ENCODE data around the gene FAM216A. TPM values are rescaled to one million over a fixed set of nuclear protein-coding genes. Genes with fewer than 3 reads are reported as not detected.

The FAM216A gene
- 69.0 and 70.7 TPM in 2 replicates for polyA plus RNA-seq

DNA sequence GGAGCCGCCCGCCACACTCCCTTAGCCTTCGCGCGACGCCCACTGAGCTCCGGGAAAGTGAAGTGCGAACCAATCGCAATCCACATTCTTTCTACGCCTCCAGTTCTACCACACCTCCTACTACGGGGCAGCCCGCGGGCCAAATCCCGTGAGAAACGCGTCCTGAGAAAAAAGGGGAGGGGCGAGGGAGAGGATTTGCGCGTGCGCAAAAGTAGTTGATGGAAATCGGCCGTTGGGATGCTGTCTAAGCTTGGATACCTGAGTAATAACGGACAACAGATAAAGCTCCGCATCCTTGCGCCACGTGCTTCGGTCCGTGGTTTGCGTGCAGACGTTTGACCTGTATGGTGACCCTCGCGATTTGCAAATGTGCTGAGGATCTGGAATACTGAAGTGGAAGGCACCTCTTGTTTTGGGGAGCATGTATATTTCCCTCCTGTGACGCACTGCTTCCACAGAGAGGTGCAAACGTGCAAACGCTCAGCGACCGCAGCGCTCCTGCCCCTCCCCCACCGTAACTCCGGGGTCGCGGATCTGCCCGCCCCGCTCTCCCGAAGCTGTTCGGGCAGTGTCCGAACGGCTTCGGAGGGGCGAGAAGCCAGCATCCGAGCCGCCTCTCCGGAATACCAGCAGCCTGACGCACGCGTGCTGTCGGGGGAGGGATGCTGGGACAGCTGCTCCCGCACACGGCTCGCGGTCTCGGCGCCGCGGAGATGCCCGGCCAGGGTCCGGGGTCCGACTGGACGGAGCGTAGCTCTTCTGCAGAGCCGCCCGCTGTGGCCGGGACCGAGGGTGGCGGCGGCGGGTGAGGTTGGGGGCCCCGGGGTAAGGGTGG lies at the start of gene FAM216A, which contains the start of gene GPN3:
FAM216A (plus strand) TSS at position 632 of the 835 bp plus-strand sequence; CDS start at position 663, 31 bp downstream.
GPN3 (minus strand) TSS at position 44 of the 835 bp plus-strand sequence. CDS start 54 bp downstream, outside the sequence.

DNA sequence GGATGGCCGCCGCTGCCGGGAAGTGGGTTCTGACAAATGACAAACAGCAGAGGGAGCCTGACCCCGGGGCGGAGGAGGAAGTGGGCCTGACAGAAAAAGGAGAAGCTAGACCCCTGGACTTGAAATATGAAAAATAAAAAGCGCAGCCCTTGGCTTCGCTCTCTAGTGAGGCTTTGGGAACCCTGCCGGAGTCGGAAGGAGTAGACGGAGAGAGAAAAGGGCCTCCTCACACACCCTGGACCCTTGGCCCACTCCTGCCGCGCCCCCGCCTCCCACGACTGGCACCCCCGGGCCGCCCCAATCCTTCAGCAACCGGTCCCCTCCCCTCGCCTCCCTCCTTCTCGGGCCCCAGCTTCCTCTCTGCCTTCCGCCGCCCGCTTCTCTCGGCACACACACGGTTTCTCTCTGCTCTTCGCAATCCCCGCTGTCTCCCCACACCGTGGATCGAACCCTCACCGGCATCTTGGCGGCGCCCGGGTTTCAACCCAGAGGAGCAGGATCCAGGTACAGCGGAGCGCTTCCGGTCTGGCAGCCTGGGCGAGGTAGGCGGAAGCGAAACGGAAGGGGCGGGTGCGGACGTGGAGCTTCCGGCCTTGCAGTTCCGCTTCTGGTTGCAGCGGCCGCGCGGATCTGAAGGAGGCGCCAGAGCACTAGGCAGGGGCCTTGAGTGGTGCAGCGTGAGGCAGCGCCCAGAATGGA lies 18.7 kb upstream of the FAM216A start, which contains the start of gene ARPC3:
ARPC3 (minus strand) TSS at position 539 of the 699 bp plus-strand sequence; CDS start at position 462, 77 bp downstream.

DNA sequence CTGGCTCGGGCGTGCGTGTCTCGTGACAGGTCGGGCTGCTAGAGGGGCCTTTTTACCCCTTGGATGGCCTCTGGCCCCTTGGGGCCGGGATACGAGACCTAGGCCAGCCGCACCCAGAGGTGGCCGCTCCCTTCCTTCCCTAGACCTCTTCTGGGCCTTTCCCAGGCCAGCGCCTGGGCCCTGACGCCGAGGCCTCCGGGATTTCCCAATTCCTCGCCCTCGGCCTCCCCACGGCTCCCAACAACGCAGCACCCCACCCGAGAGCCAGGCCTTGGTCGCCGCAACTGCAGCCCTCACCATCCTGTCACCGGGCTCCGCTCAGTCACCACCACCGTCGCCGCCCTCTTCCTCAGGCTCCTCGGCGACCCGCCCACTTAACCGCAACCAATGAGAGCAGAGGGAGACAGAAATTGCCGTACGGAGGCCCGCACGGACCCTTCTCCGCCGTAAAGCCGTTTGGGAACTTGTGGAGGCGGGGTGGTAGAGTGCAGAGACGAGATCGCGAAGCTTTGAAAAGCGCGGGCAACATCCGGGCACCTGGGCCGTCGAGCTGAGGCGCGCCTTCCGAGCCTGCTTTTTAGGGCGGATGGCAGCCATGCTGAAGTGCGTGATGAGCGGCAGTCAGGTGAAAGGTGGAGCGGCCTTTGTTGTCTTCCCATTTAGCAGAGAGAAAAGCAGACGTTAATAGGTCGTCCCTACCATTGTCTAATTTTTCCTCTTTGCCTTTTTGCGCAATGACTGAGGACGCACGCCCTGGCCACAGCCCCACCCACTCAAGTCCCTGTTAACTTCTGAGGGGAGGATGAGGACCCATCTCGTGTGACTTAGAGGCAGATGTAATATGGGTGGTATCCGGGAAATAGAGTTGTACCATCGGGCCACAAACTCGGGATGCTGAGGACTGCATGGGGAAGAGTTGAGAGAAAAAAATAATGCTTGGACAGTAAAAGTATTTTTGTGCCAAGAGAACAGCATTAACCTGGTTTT lies 33.4 kb downstream of the FAM216A start, which contains the start of the genes RAD9B and VPS29:
RAD9B (plus strand) TSS at position 580 of the 987 bp plus-strand sequence; CDS start at position 587, 7 bp downstream.
VPS29 (minus strand) TSS at position 360 of the 987 bp plus-strand sequence; CDS start at position 300, 60 bp downstream.

Other genes starting within 250 kb of the FAM216A start
- gene ATP2A2, start 187.6 kb upstream of the FAM216A start, polyA plus RNA-seq, result 626 and 758 TPM in 2 replicates
- gene ANAPC7, start 65.1 kb upstream of the FAM216A start, polyA plus RNA-seq, result 48.7 and 54.4 TPM in 2 replicates
- gene ARPC3, start 18.5 kb upstream of the FAM216A start, polyA plus RNA-seq, result 480 and 540 TPM in 2 replicates
- 37.9 and 52.5 TPM in 2 replicates for gene GPN3, start 588 bp upstream of the FAM216A start, polyA plus RNA-seq
- gene VPS29, start 33.3 kb downstream of the FAM216A start, polyA plus RNA-seq, result 561 and 578 TPM in 2 replicates
- not detected in 2 replicates for gene RAD9B, start 33.5 kb downstream of the FAM216A start, polyA plus RNA-seq
- 27.5 and 28.5 TPM in 2 replicates for gene PPTC7, start 114.5 kb downstream of the FAM216A start, polyA plus RNA-seq
- gene TCTN1, start 145.3 kb downstream of the FAM216A start, polyA plus RNA-seq, result 12.0 and 13.8 TPM in 2 replicates
- 0.50 and 1.2 TPM in 2 replicates for gene HVCN1, start 220.3 kb downstream of the FAM216A start, polyA plus RNA-seq